ENCODE measurements around the gene IL2RG. TPM values are rescaled to one million over a fixed set of nuclear protein-coding genes. Genes with fewer than 3 reads are reported as not detected.
A peak's percentile ranks its signal among the peaks of the same experiment; 100 is the strongest.

Gene IL2RG
- total RNA-seq, 1 donor from 2014 or later, result 2.4 TPM

- H3K27ac ChIP-seq, result peak overlapping the region; percentile 70 to 85
- intact Hi-C loops (cut with DNase I), result loop anchor here (1.0 kb wide), 3 partner anchors 28 to 112 kb away; partner anchors contain the start of genes FOXO4 and MED12
- no peak for TF ChIP-seq CTCF (IDR thresholded peaks at IDR 0.05)
- H3K27me3 ChIP-seq, result no peaks in the 10 kb centered on the region
- peak overlapping the region; percentile 55 to 68 for H3K4me3 ChIP-seq
- H3K9me3 ChIP-seq, result no peaks in the 10 kb centered on the region
- peaks cover 0 to 4% of the 10 kb centered on the region in 2 donors for H3K4me1 ChIP-seq
- no peaks in the 10 kb centered on the region for H3K36me3 ChIP-seq
- DNase-seq (ENCODE audit: low spot score in 2 of 2), result no peak
These were observed 43.7 kb downstream of the IL2RG start for GRCh38 chrX:71067712-71068043.

- Histone ChIP-seq H3K4me3 (peak overlapping the region; percentile 55 to 68), H3K27me3 (no peaks in the 10 kb centered on the region), H3K36me3 (peaks cover 0 to under 1% of the 10 kb centered on the region in 2 donors), H3K4me1 (peaks cover 0 to 4% of the 10 kb centered on the region in 2 donors), H3K9me3 (no peaks in the 10 kb centered on the region), H3K27ac (peak overlapping the region; percentile 70 to 85)
- no peak for DNase-seq (ENCODE audit: low spot score in 2 of 2)
- no peak for TF ChIP-seq CTCF (IDR thresholded peaks at IDR 0.05)
- intact Hi-C loops (cut with DNase I), result no loop called here
These were observed 44.3 kb downstream of the IL2RG start for GRCh38 chrX:71067089-71067488.

- H3K27ac ChIP-seq, result no peak overlapping the region
- intact Hi-C loops (cut with DNase I), result no loop called here
- H3K4me3 ChIP-seq, result no peak overlapping the region
- H3K9me3 ChIP-seq, result no peaks in the 10 kb centered on the region
- DNase-seq (ENCODE audit: low spot score in 2 of 2), result no peak
- peaks cover 16 to 27% of the 10 kb centered on the region in 2 donors for H3K36me3 ChIP-seq
- H3K27me3 ChIP-seq, result no peaks in the 10 kb centered on the region
- H3K4me1 ChIP-seq, result no peaks in the 10 kb centered on the region
- no peak for TF ChIP-seq CTCF (IDR thresholded peaks at IDR 0.05)
These were observed 51.2 kb downstream of the IL2RG start for GRCh38 chrX:71060127-71060526.

- H3K27ac ChIP-seq, result no peak overlapping the region
- peaks cover 16 to 27% of the 10 kb centered on the region in 2 donors for H3K36me3 ChIP-seq
- no peak overlapping the region for H3K4me3 ChIP-seq
- intact Hi-C loops (cut with DNase I), result no loop called here
- H3K27me3 ChIP-seq, result no peaks in the 10 kb centered on the region
- no peak for DNase-seq (ENCODE audit: low spot score in 2 of 2)
- no peak for TF ChIP-seq CTCF (IDR thresholded peaks at IDR 0.05)
- no peaks in the 10 kb centered on the region for H3K4me1 ChIP-seq
- no peaks in the 10 kb centered on the region for H3K9me3 ChIP-seq
These were observed 53.4 kb downstream of the IL2RG start for GRCh38 chrX:71057848-71058530.

Other genes with a start within 250 kb of the IL2RG start
- gene TEX11, start 202.9 kb downstream of the IL2RG start, total RNA-seq, result not detected
- not detected for gene SLC7A3, start 180.5 kb downstream of the IL2RG start, total RNA-seq
- 31.2 TPM for gene SNX12, start 43.2 kb downstream of the IL2RG start, total RNA-seq
- 8.0 TPM for gene FOXO4, start 15.7 kb downstream of the IL2RG start, total RNA-seq
- gene CXorf65, start 4.8 kb downstream of the IL2RG start, total RNA-seq, result not detected
- gene MED12, start 7.0 kb upstream of the IL2RG start, total RNA-seq, result 36.9 TPM
- gene NLGN3, start 33.3 kb upstream of the IL2RG start, total RNA-seq, result 0.21 TPM
- gene GJB1, start 111.6 kb upstream of the IL2RG start, total RNA-seq, result not detected
- gene ZMYM3, start 142.6 kb upstream of the IL2RG start, total RNA-seq, result 12.5 TPM
- 178 TPM for gene NONO, start 172.1 kb upstream of the IL2RG start, total RNA-seq
- not detected for gene ITGB1BP2, start 190.2 kb upstream of the IL2RG start, total RNA-seq